T1000 (cell line): ENCODE measurements around the gene TNF.
"Not testable (repeated sequence)": the region's sequence is repeated elsewhere in the genome, so short reads cannot be mapped to it uniquely, and the experiment has no call there.

Experiments used
- DNase-seq: peaks from one replicate; lab custom pipeline; 2025; ENCODE audit warnings: mixed read lengths; lab: John Stamatoyannopoulos, UW

The TNF gene

GRCh38 chr6:31544676-31545075 is 30.7 kb upstream of the TNF start:
- DNase-seq = no peak

DNA sequence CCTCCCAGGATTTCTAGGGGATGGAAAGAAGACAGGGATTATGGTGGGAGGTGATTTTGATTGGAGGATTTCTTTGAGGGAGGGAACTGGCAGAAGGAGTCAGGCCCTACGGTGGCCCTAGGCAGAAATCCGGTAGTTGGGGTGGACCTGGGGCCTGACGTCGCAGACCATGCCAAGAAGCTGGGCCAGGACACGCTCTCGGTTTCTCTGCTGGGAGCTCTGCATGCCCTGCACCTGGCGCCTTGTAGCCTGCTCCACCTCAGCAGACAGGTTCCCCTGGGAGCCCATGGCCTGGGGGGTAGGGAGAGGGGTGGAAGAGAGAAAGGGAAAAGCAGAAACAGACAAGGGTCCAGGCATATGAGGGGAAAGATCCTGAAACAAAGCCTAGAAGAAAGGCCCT is 30.1 kb upstream of the TNF start:
- DNase-seq = no peak

DNA sequence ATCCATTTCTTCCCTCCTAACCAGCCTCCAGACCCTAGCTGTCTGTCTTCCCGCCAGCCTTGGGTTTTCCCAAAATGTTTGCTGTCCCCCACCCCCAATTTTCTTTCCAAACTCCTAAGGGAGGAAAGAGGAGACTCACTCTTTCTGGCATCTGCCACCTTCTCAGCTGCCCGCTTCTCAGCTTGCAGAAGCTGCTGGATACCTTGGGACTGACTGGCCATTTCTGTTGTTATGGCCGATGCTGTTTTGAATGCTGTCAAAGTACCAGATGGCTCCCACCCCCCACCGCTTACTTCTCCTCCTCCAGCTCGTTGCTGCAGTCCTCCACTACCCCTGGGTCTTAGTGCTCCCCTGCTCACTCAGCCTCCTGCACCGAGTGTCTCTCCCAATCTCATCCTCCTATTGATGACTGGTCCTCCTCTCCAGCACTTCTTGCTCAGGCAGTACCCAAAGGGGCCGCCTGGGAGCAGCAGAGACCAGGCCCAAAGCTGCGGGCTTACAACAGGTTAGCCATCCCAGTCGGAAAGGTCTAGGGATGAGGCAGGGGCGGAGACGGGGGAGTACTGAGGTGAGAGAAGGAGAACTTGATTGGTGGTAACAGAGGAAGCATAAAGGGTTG is 28.9 kb upstream of the TNF start, which contains the start of gene ATP6V1G2:
Gene ATP6V1G2 (minus strand): TSS at position 270 of the 619 bp plus-strand sequence. CDS start 49 bp downstream, at position 221.
- peak; percentile 84 for DNase-seq

DNA sequence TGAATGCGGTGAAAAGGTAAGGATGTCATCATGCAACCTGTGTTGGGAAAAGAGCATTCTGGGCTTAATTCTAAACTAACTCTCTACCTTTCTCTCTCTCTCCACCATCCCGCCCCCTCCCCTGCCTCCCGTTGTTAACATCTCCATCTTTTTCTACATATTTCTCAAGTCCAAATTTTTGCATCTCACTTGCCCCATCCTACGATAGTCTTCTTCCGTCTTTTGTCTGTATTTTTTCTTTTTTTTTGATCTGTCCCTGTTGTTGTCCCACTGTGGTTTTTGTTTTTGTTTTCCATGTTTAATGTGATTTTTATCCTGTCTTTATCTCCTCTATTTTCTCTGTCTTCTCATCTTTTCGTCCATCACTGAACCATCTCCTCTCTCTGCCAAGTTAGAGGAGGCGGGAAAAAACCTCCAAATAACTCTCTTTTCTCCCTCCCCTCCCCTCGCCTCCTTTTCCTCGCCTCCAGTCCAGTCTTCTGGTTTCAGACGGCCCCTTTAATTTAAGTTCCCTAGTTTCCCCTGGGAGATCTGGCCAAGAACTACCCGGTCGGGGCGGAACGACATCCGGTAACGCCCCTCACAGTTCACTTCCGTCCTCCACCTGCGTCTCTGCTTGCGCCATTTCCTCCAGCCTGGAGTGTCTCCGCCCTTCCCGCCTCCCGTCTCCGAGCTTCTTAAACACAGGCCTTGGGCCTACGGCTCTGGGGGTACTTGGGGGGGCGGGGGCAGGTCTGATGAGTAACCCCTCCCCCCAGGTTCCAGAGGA is 28.2 kb upstream of the TNF start, which contains the start of gene NFKBIL1:
Gene NFKBIL1 (plus strand): TSS at position 651 of the 769 bp plus-strand sequence. CDS start 87 bp downstream, at position 738.
- DNase-seq = peak; percentile 86

GRCh38 chr6:31547727-31548543 is 27.4 kb upstream of the TNF start:
- no peak for DNase-seq

DNA sequence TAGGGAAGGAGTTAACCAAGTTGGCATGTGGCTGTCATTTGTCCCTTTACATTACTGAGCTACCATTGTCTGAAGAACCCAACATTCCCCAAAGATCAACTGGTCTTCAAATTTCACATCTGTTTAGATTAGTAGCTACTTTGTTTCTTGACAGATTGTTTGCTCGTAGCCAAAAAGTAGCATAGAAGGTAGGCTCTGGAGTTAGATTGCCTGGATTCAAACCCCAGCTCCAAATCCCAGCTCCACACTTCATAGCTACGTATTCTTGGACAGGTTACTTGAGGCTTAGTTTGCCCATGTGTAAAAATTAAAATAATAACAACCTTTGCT is 26.9 kb upstream of the TNF start:
- DNase-seq = no peak

DNA sequence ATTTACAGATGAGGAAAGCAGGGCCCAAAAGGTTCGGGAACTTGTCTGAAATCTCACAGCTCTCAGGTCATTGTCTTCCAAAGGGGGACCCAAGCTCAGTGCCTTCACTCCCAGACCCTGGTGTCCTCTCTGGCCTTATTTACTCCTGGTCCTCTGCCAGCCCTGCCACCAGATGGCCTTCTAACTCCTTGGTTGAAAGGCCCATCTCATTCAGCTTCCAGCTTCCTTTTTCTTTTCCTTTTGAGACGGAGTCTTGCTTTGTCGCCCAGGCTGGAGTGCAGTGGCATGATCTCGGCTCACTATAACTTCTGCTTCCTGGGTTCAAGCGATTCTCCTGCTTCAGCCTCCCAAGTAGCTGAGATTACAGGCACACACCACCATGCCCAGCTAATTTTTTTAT is 24.0 kb upstream of the TNF start:
- not testable (repeated sequence) for DNase-seq

- no peak for DNase-seq
Observed at GRCh38 chr6:31556307-31556706, 19.1 kb upstream of the TNF start.

- DNase-seq = no peak
Observed at GRCh38 chr6:31557443-31558317, 17.7 kb upstream of the TNF start.

DNA sequence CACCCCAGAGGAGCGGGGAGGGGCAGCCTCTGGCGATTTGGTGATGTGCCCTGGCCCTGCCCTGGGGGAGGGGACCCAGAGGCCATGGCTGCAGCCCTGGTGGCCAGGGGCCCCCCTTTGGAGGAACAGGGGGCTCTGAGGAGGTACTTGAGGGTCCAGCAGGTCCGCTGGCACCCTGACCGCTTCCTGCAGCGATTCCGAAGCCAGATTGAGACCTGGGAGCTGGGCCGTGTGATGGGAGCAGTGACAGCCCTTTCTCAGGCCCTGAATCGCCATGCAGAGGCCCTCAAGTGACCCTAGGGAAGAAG is 17.1 kb upstream of the TNF start:
- DNase-seq = no peak

- no peak for DNase-seq
Observed at GRCh38 chr6:31558631-31559500, 16.5 kb upstream of the TNF start.

- no peak for DNase-seq
Observed at GRCh38 chr6:31559606-31559957, 15.8 kb upstream of the TNF start.

- peak; percentile 72 for DNase-seq
Observed at GRCh38 chr6:31559958-31560696, 15.2 kb upstream of the TNF start.

GRCh38 chr6:31560697-31561058 is 14.7 kb upstream of the TNF start:
- no peak for DNase-seq

DNA sequence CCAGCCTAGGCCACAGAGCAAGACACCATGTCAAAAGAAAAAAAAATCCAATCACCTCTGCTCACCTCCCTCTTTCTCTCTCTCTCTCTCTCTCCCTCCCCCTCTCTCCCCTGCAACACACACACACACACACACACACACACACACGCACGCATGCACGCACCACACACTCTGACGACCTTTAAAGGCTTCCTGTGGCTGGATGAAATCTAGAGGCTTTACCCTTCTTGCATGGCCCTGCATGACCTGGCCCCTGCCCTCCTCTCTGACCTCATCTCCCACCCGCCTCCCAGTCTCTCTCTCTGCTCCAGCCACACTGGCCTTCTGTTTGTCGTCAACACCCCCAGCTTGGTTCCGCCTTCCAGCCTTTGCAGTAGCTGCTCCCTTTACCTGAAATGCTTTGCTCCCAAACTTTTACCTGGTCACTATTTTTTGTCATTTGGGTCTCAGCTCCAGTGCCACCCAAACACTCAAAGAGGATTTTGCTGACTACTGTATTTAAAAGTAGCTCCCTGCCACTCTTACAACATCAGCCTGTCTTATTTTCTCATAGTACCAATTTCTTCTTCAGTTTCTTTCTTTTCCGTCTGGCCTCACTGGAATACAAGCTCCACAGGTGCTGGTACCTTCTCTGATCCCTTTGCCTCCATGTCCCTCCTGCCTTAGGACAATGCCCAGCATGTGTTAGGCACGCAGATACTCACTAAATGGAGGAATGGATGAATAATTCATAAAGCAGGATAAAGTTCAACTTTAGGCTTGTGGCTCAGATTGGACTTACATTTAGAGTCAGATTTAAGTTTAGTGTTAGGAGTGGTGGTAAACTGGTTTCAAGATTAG is 7.6 kb upstream of the TNF start:
- no peak for DNase-seq

DNA sequence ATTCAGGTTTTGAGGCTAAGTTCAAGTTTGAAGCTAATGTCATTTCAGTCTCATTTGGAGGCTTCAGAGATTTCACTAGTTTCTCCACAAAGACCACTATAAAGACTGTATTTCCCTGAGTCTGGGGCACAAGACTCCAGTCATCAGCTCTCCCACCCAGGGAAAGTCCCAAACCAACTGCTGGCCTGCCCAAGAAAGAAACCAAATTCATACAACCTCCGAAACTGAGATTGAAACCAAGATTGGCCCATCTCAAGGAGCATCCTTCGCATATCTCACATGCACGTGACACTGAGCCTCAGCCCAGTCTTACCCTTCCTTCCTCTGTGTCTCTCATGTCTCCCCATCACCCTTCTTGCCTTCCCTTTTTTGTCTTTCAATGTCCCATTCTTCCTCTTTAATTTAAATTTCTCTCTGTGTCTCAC is 6.8 kb upstream of the TNF start:
- DNase-seq = no peak

GRCh38 chr6:31569861-31570536 is 5.4 kb upstream of the TNF start:
- DNase-seq = no peak

DNA sequence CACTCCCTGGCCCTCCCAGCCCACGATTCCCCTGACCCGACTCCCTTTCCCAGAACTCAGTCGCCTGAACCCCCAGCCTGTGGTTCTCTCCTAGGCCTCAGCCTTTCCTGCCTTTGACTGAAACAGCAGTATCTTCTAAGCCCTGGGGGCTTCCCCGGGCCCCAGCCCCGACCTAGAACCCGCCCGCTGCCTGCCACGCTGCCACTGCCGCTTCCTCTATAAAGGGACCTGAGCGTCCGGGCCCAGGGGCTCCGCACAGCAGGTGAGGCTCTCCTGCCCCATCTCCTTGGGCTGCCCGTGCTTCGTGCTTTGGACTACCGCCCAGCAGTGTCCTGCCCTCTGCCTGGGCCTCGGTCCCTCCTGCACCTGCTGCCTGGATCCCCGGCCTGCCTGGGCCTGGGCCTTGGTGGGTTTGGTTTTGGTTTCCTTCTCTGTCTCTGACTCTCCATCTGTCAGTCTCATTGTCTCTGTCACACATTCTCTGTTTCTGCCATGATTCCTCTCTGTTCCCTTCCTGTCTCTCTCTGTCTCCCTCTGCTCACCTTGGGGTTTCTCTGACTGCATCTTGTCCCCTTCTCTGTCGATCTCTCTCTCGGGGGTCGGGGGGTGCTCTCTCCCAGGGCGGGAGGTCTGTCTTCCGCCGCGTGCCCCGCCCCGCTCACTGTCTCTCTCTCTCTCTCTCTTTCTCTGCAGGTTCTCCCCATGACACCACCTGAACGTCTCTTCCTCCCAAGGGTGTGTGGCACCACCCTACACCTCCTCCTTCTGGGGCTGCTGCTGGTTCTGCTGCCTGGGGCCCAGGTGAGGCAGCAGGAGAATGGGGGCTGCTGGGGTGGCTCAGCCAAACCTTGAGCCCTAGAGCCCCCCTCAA is 3.1 kb upstream of the TNF start, which contains the start of gene LTA:
Gene LTA (plus strand): TSS at position 249 of the 871 bp plus-strand sequence. CDS start 454 bp downstream, at position 703.
- DNase-seq = no peak
